Stomach (tissue), 4 donors: ENCODE measurements around the gene TMEM30A.

ENCODE experiments used
- POLR2A ChIP-seq, 4 donors: fragments of 450-650 bp; IDR thresholded peaks; one replicate each; pipeline ENCODE4 v1.6.1; 2016; ENCODE audit warnings: antibody characterized with exemption in 4 of 4, control low read depth in 2 of 4, mild to moderate bottlenecking in 1 of 4, moderate library complexity in 1 of 4
- POLR2AphosphoS5 ChIP-seq, 3 donors: sonication (generic); formaldehyde crosslinking; IDR thresholded peaks; one replicate each; pipeline ENCODE4 v1.6.1; 2016; ENCODE audit warnings: antibody characterized with exemption in 3 of 3
- TF ChIP-seq, protein P1 (sequence below), 7 experiments: fragments of 450-650 bp in 4 of 7; fragments of 200-600 bp in 3 of 7; sonication (generic) in 3 of 7; IDR thresholded peaks; one replicate each; pipeline ENCODE4 v1.5.1; 2016 to 2019; ENCODE audit warnings: antibody characterized with exemption in 7 of 7, control low read depth in 2 of 7, mild to moderate bottlenecking in 1 of 7

DNA sequence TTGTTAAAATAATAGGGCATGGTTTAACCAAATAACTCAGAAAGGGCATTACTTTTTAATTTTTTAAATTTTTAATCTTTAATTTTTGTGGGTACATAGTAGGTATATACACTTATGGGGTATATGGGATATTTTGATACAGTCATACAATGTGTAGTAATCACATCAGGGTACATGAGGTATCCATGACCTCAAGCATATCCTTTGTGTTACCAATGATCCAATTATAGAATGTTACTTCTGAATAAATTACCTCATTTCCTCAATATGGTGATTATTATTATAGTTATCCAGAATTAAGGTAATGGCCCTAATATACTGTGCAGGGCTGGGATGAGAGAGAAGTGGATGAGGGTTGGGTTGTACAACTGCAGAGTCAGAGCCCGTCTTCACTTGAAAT lies 45.1 kb upstream of the TMEM30A start:
- no peak for TF ChIP-seq POLR2AphosphoS5 (IDR thresholded peaks at IDR 0.05)
- TF ChIP-seq, protein P1, sequence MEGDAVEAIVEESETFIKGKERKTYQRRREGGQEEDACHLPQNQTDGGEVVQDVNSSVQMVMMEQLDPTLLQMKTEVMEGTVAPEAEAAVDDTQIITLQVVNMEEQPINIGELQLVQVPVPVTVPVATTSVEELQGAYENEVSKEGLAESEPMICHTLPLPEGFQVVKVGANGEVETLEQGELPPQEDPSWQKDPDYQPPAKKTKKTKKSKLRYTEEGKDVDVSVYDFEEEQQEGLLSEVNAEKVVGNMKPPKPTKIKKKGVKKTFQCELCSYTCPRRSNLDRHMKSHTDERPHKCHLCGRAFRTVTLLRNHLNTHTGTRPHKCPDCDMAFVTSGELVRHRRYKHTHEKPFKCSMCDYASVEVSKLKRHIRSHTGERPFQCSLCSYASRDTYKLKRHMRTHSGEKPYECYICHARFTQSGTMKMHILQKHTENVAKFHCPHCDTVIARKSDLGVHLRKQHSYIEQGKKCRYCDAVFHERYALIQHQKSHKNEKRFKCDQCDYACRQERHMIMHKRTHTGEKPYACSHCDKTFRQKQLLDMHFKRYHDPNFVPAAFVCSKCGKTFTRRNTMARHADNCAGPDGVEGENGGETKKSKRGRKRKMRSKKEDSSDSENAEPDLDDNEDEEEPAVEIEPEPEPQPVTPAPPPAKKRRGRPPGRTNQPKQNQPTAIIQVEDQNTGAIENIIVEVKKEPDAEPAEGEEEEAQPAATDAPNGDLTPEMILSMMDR (IDR thresholded peaks at IDR 0.05): no peak
- TF ChIP-seq POLR2A (IDR thresholded peaks at IDR 0.05): no peak
